Neutrophil (primary cell): ENCODE data around the gene GEMIN8.

Source experiments
- H3K27ac ChIP-seq: fragments of 200-600 bp; sonication (generic); 2 replicates; pipeline ENCODE4 v1.5.1; 2016; ENCODE audit warnings: mild to moderate bottlenecking, moderate library complexity
- H3K27me3 ChIP-seq: fragments of 200-600 bp; sonication (generic); 2 replicates; pipeline ENCODE4 v1.6.0; 2016; ENCODE audit warnings: mild to moderate bottlenecking
- H3K36me3 ChIP-seq: fragments of 200-600 bp; sonication (generic); 2 replicates; pipeline ENCODE4 v1.5.1; 2017
- H3K4me1 ChIP-seq, 2 experiments: fragments of 200-600 bp in 1 of 2; sonication (generic) in 1 of 2; 1 replicate in 1 of 2; 2 replicates in 1 of 2; pipeline versions ENCODE4 v1.5.1 to v1.6.1; 2013 to 2016; ENCODE audit warnings: low read depth in 1 of 2, low read length in 1 of 2, mild to moderate bottlenecking in 1 of 2, moderate library complexity in 1 of 2; ENCODE audit not compliant: control insufficient read depth in 1 of 2, insufficient read depth in 1 of 2
- H3K4me3 ChIP-seq, 2 experiments: fragments of 200-600 bp in 1 of 2; sonication (generic) in 1 of 2; 1 replicate in 1 of 2; 2 replicates in 1 of 2; pipeline ENCODE4 v1.5.1; 2013 to 2016; ENCODE audit warnings: low read depth in 1 of 2, low read length in 1 of 2, mild to moderate bottlenecking in 1 of 2, moderate library complexity in 1 of 2
- H3K9me3 ChIP-seq: fragments of 200-600 bp; sonication (generic); 2 replicates; pipeline ENCODE4 v1.5.1; 2016
- CTCF ChIP-seq: fragments of 200-600 bp; sonication (generic); IDR thresholded peaks from 2 replicates; pipeline ENCODE4 v1.5.1; 2016; ENCODE audit warnings: antibody characterized with exemption

Gene GEMIN8

GRCh38 chrX:13966793-13967125 is 62.9 kb downstream of the GEMIN8 start:
- Histone ChIP-seq H3K4me3 (no peak overlapping the region), H3K27ac (no peak overlapping the region), H3K4me1 (no peaks in the 10 kb centered on the region), H3K36me3 (no peaks in the 10 kb centered on the region), H3K27me3 (no peaks in the 10 kb centered on the region), H3K9me3 (no peaks in the 10 kb centered on the region)
- TF ChIP-seq CTCF: no peak

GRCh38 chrX:13966071-13966792 is 63.5 kb downstream of the GEMIN8 start:
- H3K4me3 ChIP-seq: no peak overlapping the region
- no peaks in the 10 kb centered on the region for H3K36me3 ChIP-seq
- no peaks in the 10 kb centered on the region for H3K9me3 ChIP-seq
- no peaks in the 10 kb centered on the region for H3K27me3 ChIP-seq
- H3K4me1 ChIP-seq: no peaks in the 10 kb centered on the region
- no peak overlapping the region for H3K27ac ChIP-seq
- no peak for TF ChIP-seq CTCF

- TF ChIP-seq CTCF: no peak
- Histone ChIP-seq H3K9me3 (no peaks in the 10 kb centered on the region), H3K4me1 (no peaks in the 10 kb centered on the region), H3K36me3 (no peaks in the 10 kb centered on the region), H3K27ac (no peak overlapping the region), H3K27me3 (no peaks in the 10 kb centered on the region), H3K4me3 (no peak overlapping the region)
These were observed 64.2 kb downstream of the GEMIN8 start for GRCh38 chrX:13965531-13965930.

- no peaks in the 10 kb centered on the region for H3K4me1 ChIP-seq
- H3K27ac ChIP-seq: no peak overlapping the region
- no peak for TF ChIP-seq CTCF
- H3K9me3 ChIP-seq: no peaks in the 10 kb centered on the region
- no peaks in the 10 kb centered on the region for H3K36me3 ChIP-seq
- H3K27me3 ChIP-seq: no peaks in the 10 kb centered on the region
- no peak overlapping the region for H3K4me3 ChIP-seq
These were observed 72.7 kb downstream of the GEMIN8 start for GRCh38 chrX:13956998-13957397.
